ENCODE data around the gene HSD17B8.

HSD17B8 gene

GRCh38 chr6:33192671-33193602 is 11.5 kb upstream of the HSD17B8 start:
- DNase-seq = peak; percentile 30

GRCh38 chr6:33193619-33194018 is 10.8 kb upstream of the HSD17B8 start:
- no peak for DNase-seq

GRCh38 chr6:33194431-33194979 is 9.9 kb upstream of the HSD17B8 start:
- DNase-seq = no peak

GRCh38 chr6:33195304-33196165 is 8.9 kb upstream of the HSD17B8 start:
- DNase-seq = no peak

GRCh38 chr6:33197431-33198048 is 6.9 kb upstream of the HSD17B8 start:
- peak; percentile 72 for DNase-seq

GRCh38 chr6:33198159-33198852 is 6.1 kb upstream of the HSD17B8 start:
- DNase-seq = no peak

- DNase-seq = no peak
These were observed 5.5 kb upstream of the HSD17B8 start for GRCh38 chr6:33198853-33199436.

- DNase-seq = no peak
These were observed 4.7 kb upstream of the HSD17B8 start for GRCh38 chr6:33199687-33200218.

GRCh38 chr6:33200219-33201146 is 4.0 kb upstream of the HSD17B8 start, which contains the start of the genes RXRB and SLC39A7:
RXRB (minus strand) TSS chr6:33200665; CDS start chr6:33200476, 189 bp downstream.
SLC39A7 (plus strand) TSS chr6:33200867; CDS start chr6:33201246, 379 bp downstream.
- peak; percentile 99 for DNase-seq

GRCh38 chr6:33201147-33201545 is 3.3 kb upstream of the HSD17B8 start:
- no peak for DNase-seq

- DNase-seq = no peak
These were observed 2.5 kb upstream of the HSD17B8 start for GRCh38 chr6:33201935-33202334.

- no peak for DNase-seq
These were observed 1.7 kb upstream of the HSD17B8 start for GRCh38 chr6:33202799-33203198.

GRCh38 chr6:33203443-33204164 is 851 bp upstream of the HSD17B8 start:
- DNase-seq = no peak

- DNase-seq = no peak
These were observed 365 bp upstream of the HSD17B8 start for GRCh38 chr6:33204165-33204414.

GRCh38 chr6:33205191-33206026 is 954 bp downstream of the HSD17B8 start:
- DNase-seq = peak; percentile 41

GRCh38 chr6:33206027-33206863 is 1.8 kb downstream of the HSD17B8 start:
- DNase-seq = no peak

GRCh38 chr6:33206864-33207551 is 2.6 kb downstream of the HSD17B8 start:
- no peak for DNase-seq

Data from CD4-positive, alpha-beta T cell treated with Interleukin-17A for 1 hour (primary cell).